ENCODE results near the gene ALDH1L1. TPM values are rescaled to one million over a fixed set of nuclear protein-coding genes. Genes with fewer than 3 reads are reported as not detected.

The ALDH1L1 gene
- polyA plus RNA-seq, 3 donors = not detected

- H3K9me3 Mint-ChIP-seq = no peaks in the 10 kb centered on the region
- H3K36me3 Mint-ChIP-seq = no peaks in the 10 kb centered on the region
- TF ChIP-seq CTCF (IDR thresholded peaks at IDR 0.05) = no peak
- H3K9ac ChIP-seq (ENCODE audit: insufficient read depth, low read length, poor library complexity, severe bottlenecking) = no peak overlapping the region
- no peak overlapping the region for H3K4me3 ChIP-seq (replicated peaks in 1 of 3; ENCODE audit: low read depth in 2 of 3, low read length in 3 of 3)
- H3K27me3 Mint-ChIP-seq (ENCODE audit: low read depth in 3 of 3) = peaks cover 0 to 11% (median 6%) of the 10 kb centered on the region in 3 donors
- H3K9me3 ChIP-seq (replicated peaks in 1 of 2; ENCODE audit: control insufficient read depth in 1 of 2, insufficient read depth in 1 of 2, low read length in 2 of 2) = no peaks in the 10 kb centered on the region
- no peak overlapping the region for H3K27ac ChIP-seq (ENCODE audit: low read depth in 1 of 2, low read length in 2 of 2)
- no peaks in the 10 kb centered on the region for H3K27me3 ChIP-seq (ENCODE audit: control insufficient read depth in 2 of 2, insufficient read depth in 2 of 2, low read length in 2 of 2)
- H2AFZ ChIP-seq (ENCODE audit: insufficient read depth, low read depth, low read length, poor library complexity, severe bottlenecking) = no peak overlapping the region
- intact Hi-C loops (cut with micrococcal nuclease) = no loop called here
- H4K20me1 ChIP-seq (ENCODE audit: insufficient read depth, low read length) = no peaks in the 10 kb centered on the region
- no peak overlapping the region for H3K27ac Mint-ChIP-seq
- 100% methylated on average over 3 of the region's 3 CpGs for WGBS (ENCODE audit: insufficient coverage)
- no peaks in the 10 kb centered on the region for H3K4me1 ChIP-seq (ENCODE audit: control insufficient read depth in 1 of 2, insufficient read depth in 2 of 2, low read length in 2 of 2)
- H3K4me1 Mint-ChIP-seq = no peaks in the 10 kb centered on the region
- H3K36me3 ChIP-seq (replicated peaks in 1 of 2; ENCODE audit: control insufficient read depth in 1 of 2, insufficient read depth in 2 of 2, low read length in 2 of 2) = no peaks in the 10 kb centered on the region
- H3K4me2 ChIP-seq (replicated peaks; ENCODE audit: extremely low read depth, low read length, poor library complexity, severe bottlenecking) = no peak overlapping the region
- H3K4me3 Mint-ChIP-seq = no peak overlapping the region
- H3K79me2 ChIP-seq (ENCODE audit: insufficient read depth, low read length) = no peaks in the 10 kb centered on the region
- DNase-seq = no peak
Observed at GRCh38 chr3:126149256-126149902, 31.0 kb downstream of the ALDH1L1 start.

- Histone ChIP-seq H3K79me2 (ENCODE audit: insufficient read depth, low read length) (no peaks in the 10 kb centered on the region), H2AFZ (ENCODE audit: insufficient read depth, low read depth, low read length, poor library complexity, severe bottlenecking) (no peak overlapping the region), H3K4me2 (replicated peaks; ENCODE audit: extremely low read depth, low read length, poor library complexity, severe bottlenecking) (no peak overlapping the region), H3K27me3 (ENCODE audit: control insufficient read depth in 2 of 2, insufficient read depth in 2 of 2, low read length in 2 of 2) (peaks cover 0 to 4% of the 10 kb centered on the region in 2 donors), H3K27ac (ENCODE audit: low read depth in 1 of 2, low read length in 2 of 2) (no peak overlapping the region), H4K20me1 (ENCODE audit: insufficient read depth, low read length) (no peaks in the 10 kb centered on the region), H3K4me3 (replicated peaks in 1 of 3; ENCODE audit: low read depth in 2 of 3, low read length in 3 of 3) (no peak overlapping the region), H3K4me1 (ENCODE audit: control insufficient read depth in 1 of 2, insufficient read depth in 2 of 2, low read length in 2 of 2) (no peaks in the 10 kb centered on the region), H3K36me3 (replicated peaks in 1 of 2; ENCODE audit: control insufficient read depth in 1 of 2, insufficient read depth in 2 of 2, low read length in 2 of 2) (no peaks in the 10 kb centered on the region), H3K9ac (ENCODE audit: insufficient read depth, low read length, poor library complexity, severe bottlenecking) (no peak overlapping the region), H3K9me3 (replicated peaks in 1 of 2; ENCODE audit: control insufficient read depth in 1 of 2, insufficient read depth in 1 of 2, low read length in 2 of 2) (no peaks in the 10 kb centered on the region)
- Mint-ChIP-seq H3K27me3 (ENCODE audit: low read depth in 3 of 3) (peaks cover 6 to 16% (median 7%) of the 10 kb centered on the region in 3 donors), H3K27ac (no peak overlapping the region), H3K4me1 (no peaks in the 10 kb centered on the region), H3K4me3 (no peak overlapping the region), H3K9me3 (no peaks in the 10 kb centered on the region), H3K36me3 (no peaks in the 10 kb centered on the region)
- 91% methylated on average over 13 of the region's 15 CpGs for WGBS (ENCODE audit: insufficient coverage)
- DNase-seq = peak in 1 of 3 donors; percentile 1
- no peak for TF ChIP-seq CTCF (IDR thresholded peaks at IDR 0.05)
- intact Hi-C loops (cut with micrococcal nuclease) = no loop called here
Observed at GRCh38 chr3:126147932-126148683, 32.3 kb downstream of the ALDH1L1 start.
